HCT116 (cell line): ENCODE measurements around the gene CSTF3. TPM values are rescaled to one million over a fixed set of nuclear protein-coding genes. Genes with fewer than 3 reads are reported as not detected.

Experiments
- ATAC-seq: fragments of 200-7000 bp; cut with Tn5 transposase; 2 replicates; pipeline ENCODE4 v1.9.1; 2020; ENCODE audit warnings: mild to moderate bottlenecking, moderate library complexity
- BruUV-seq: library from RNA; stranded (reverse); fragments of 400-500 nt; replicated peaks from 2 replicates; lab custom pipeline; 2021; lab: Mats Ljungman, UMichigan
- CTCF ChIA-PET: fragments of 300-600 bp; sonication (Branson Sonifier 250); formaldehyde crosslinking; loops from one replicate; lab custom pipeline; 2021; ENCODE audit warnings: antibody characterized with exemption; lab: Charles Lee
- POLR2A ChIA-PET: fragments of 300-600, 350-600 bp; sonication (Branson Sonifier 250); formaldehyde crosslinking; loops from one replicate; lab custom pipeline; 2021; ENCODE audit warnings: antibody characterized with exemption; lab: Charles Lee
- RAD21 ChIA-PET, 2 experiments: fragments of 300-600 bp; sonication (Branson Sonifier 250); formaldehyde crosslinking; loops; one replicate each; lab custom pipeline; 2023; ENCODE audit warnings: low total read pairs in 2 of 2; ENCODE audit not compliant: uncharacterized antibody in 2 of 2, unreplicated experiment in 2 of 2, low non-redundant PET in 1 of 2; lab: Charles Lee
- DNase-seq: peaks from one replicate; pipeline ENCODE4 v3.0.0-alpha.2; 2010; ENCODE audit warnings: low read depth, low spot score
- H2AFZ ChIP-seq: fragments of 200-600 bp; shearing (Covaris generic), sonication (generic); 2 replicates; pipeline ENCODE4 v1.6.1; 2017; ENCODE audit warnings: low read depth, mixed run types, mixed read lengths, antibody characterized with exemption, low read length; ENCODE audit not compliant: poor library complexity, severe bottlenecking
- H3K27ac ChIP-seq: 2 replicates; pipeline ENCODE4 v1.5.1; 2012; ENCODE audit warnings: low read depth, low read length
- H3K27me3 ChIP-seq: fragments of 200-600 bp; sonication (generic); 2 replicates; pipeline ENCODE4 v1.6.1; 2016; ENCODE audit warnings: mixed run types, low read length, mixed read lengths; ENCODE audit not compliant: insufficient read depth
- H3K36me3 ChIP-seq, 2 experiments: fragments of 200-500 bp in 1 of 2; fragments of 200-600 bp in 1 of 2; sonication (Bioruptor generic) in 1 of 2; sonication (generic) in 1 of 2; 2 replicates each; pipeline versions ENCODE4 v1.5.1 to v1.6.1; 2014 to 2016; ENCODE audit warnings: low read length in 2 of 2, inconsistent platforms in 1 of 2, mixed read lengths in 1 of 2, mixed run types in 1 of 2; ENCODE audit not compliant: insufficient read depth in 2 of 2, control insufficient read depth in 1 of 2
- H3K4me1 ChIP-seq, 2 experiments: fragments of 200-600 bp in 1 of 2; sonication (generic) in 1 of 2; 2 replicates each; pipeline versions ENCODE4 v1.5.1 to v1.6.1; 2012 to 2017; ENCODE audit warnings: low read length in 2 of 2, inconsistent platforms in 1 of 2, mild to moderate bottlenecking in 1 of 2, mixed read lengths in 1 of 2, mixed run types in 1 of 2, moderate library complexity in 1 of 2; ENCODE audit not compliant: insufficient read depth in 2 of 2, control insufficient read depth in 1 of 2
- H3K4me2 ChIP-seq: fragments of 200-600 bp; sonication (generic); 2 replicates; pipeline ENCODE4 v1.6.1; 2017; ENCODE audit warnings: mixed run types, low read length, mixed read lengths
- H3K4me3 ChIP-seq, 2 experiments: fragments of 200-600 bp in 1 of 2; sonication (generic) in 1 of 2; replicated peaks in 1 of 2; 2 replicates each; pipeline ENCODE4 v1.5.1; 2011 to 2016; ENCODE audit warnings: low read length in 2 of 2, control low read depth in 1 of 2, low read depth in 1 of 2, mild to moderate bottlenecking in 1 of 2, mixed read lengths in 1 of 2, mixed run types in 1 of 2
- H3K79me2 ChIP-seq: fragments of 200-600 bp; sonication (generic); 2 replicates; pipeline ENCODE4 v1.6.1; 2017; ENCODE audit warnings: mild to moderate bottlenecking, mixed run types, low read length, moderate library complexity, mixed read lengths; ENCODE audit not compliant: insufficient read depth
- H3K9ac ChIP-seq: fragments of 200-600 bp; sonication (generic); 2 replicates; pipeline ENCODE4 v1.6.1; 2016; ENCODE audit warnings: low read length, mixed read lengths
- H3K9me2 ChIP-seq: fragments of 200-600 bp; sonication (generic), shearing (Covaris generic); 2 replicates; pipeline ENCODE4 v1.6.1; 2017; ENCODE audit warnings: mixed run types, mild to moderate bottlenecking, moderate library complexity; ENCODE audit not compliant: insufficient read depth
- H3K9me3 ChIP-seq, 2 experiments: fragments of 200-500 bp in 1 of 2; fragments of 200-600 bp in 1 of 2; sonication (Bioruptor generic) in 1 of 2; sonication (generic) in 1 of 2; 2 replicates each; pipeline ENCODE4 v1.6.1; 2014 to 2017; ENCODE audit warnings: low read length in 2 of 2, mixed read lengths in 2 of 2, inconsistent platforms in 1 of 2, low read depth in 1 of 2, mild to moderate bottlenecking in 1 of 2, mixed run types in 1 of 2, moderate library complexity in 1 of 2; ENCODE audit not compliant: control insufficient read depth in 1 of 2, insufficient read depth in 1 of 2
- H4K20me1 ChIP-seq: fragments of 200-600 bp; sonication (generic), shearing (Covaris generic); 2 replicates; pipeline ENCODE4 v1.6.1; 2017; ENCODE audit warnings: mixed run types, mild to moderate bottlenecking, moderate library complexity; ENCODE audit not compliant: insufficient read depth
- REST ChIP-seq: IDR thresholded peaks from 2 replicates; pipeline ENCODE4 v1.6.1; 2012; ENCODE audit warnings: low read depth
- ZFX ChIP-seq: fragments of 450-650 bp; IDR thresholded peaks from 2 replicates; pipeline ENCODE4 v1.6.1; 2017
- intact Hi-C: fragments of 100-400 bp; cut with micrococcal nuclease; formaldehyde crosslinking; loops from 2 replicates; pipeline ENCODE4 v1.10.0; 2022
- total RNA-seq: library from RNA; stranded (reverse); gene quantifications from one replicate; pipeline ENCODE4 v1.2.1, GENCODE V29; 2021; ENCODE audit not compliant: unreplicated experiment

The CSTF3 gene
- total RNA-seq, 1 experiment from 2014 or later, result 39.3 TPM

GRCh38 chr11:33040033-33040861 lies 121.0 kb downstream of the CSTF3 start:
- POLR2A ChIA-PET, result interaction anchor here (0.7 to 1.9 kb wide), 3 partner anchors 18 to 24 kb away, joined by 3 to 8 read pairs (median 5); partner anchors contain the start of gene DEPDC7
- no peaks in the 10 kb centered on the region for H3K27me3 ChIP-seq
- no peaks in the 10 kb centered on the region for H3K79me2 ChIP-seq
- DNase-seq, result no peak
- H3K9ac ChIP-seq, result peak overlapping the region; percentile 74
- TF ChIP-seq ZFX, result 0 out of 2 replicates have a peak, but pooled peaks have one; percentile 2
- no peak for TF ChIP-seq REST
- TF ChIP-seq, all 23 proteins: peak for 1
- intact Hi-C loops, result no loop called here
- CTCF ChIA-PET, result interaction anchor here (0.9 kb wide), 1 partner anchor 25 kb away, joined by 3 read pairs; no protein-coding TSS in a partner anchor
- Histone ChIP-seq H2AFZ (peak overlapping the region; percentile 51), H3K9me2 (no peaks in the 10 kb centered on the region), H3K36me3 (no peaks in the 10 kb centered on the region), H3K4me1 (peaks cover 2 to 29% of the 10 kb centered on the region in 2 experiments; a peak in 3 of 4 replicates), H4K20me1 (no peaks in the 10 kb centered on the region), H3K27ac (peak overlapping the region; percentile 89), H3K4me3 (peak overlapping the region; percentile 75 to 77), H3K9me3 (no peaks in the 10 kb centered on the region), H3K4me2 (peak overlapping the region; percentile 87)
- BruUV-seq, result no TSS peak
- ATAC-seq, result peak; percentile 12
- RAD21 ChIA-PET, result no interaction called here
